ENCODE results near the gene ACSF2.

- TF ChIP-seq TAF1 (IDR thresholded peaks at IDR 0.05; ENCODE audit: borderline replicate concordance, low read depth, low read length) (no peak), POLR2A (IDR thresholded peaks at IDR 0.05; ENCODE audit: low read depth, low read length) (no peak), POLR2AphosphoS5 (IDR thresholded peaks at IDR 0.05; ENCODE audit: low read depth, low read length) (no peak)
These were observed 28.1 kb upstream of the ACSF2 start for GRCh38 chr17:50397919-50398285.

Data from GM12892 (cell line).